ENCODE measurements around the gene LGR4.

The LGR4 gene

GRCh38 chr11:27373392-27373791 is 99.2 kb downstream of the LGR4 start:
- no peak for DNase-seq (ENCODE audit: low read depth)
- no peak for TF ChIP-seq CTCF (IDR thresholded peaks at IDR 0.05; ENCODE audit: control insufficient read depth, extremely low read depth, insufficient read depth)
- no peak overlapping the region for H3K4me3 ChIP-seq (ENCODE audit: low read depth, low read length)

GRCh38 chr11:27372164-27372563 is 100.4 kb downstream of the LGR4 start:
- no peak for DNase-seq (ENCODE audit: low read depth)
- no peak for TF ChIP-seq CTCF (IDR thresholded peaks at IDR 0.05; ENCODE audit: control insufficient read depth, extremely low read depth, insufficient read depth)
- H3K4me3 ChIP-seq (ENCODE audit: low read depth, low read length) = no peak overlapping the region

GRCh38 chr11:27371489-27371888 is 101.1 kb downstream of the LGR4 start:
- no peak for TF ChIP-seq CTCF (IDR thresholded peaks at IDR 0.05; ENCODE audit: control insufficient read depth, extremely low read depth, insufficient read depth)
- no peak overlapping the region for H3K4me3 ChIP-seq (ENCODE audit: low read depth, low read length)
- DNase-seq (ENCODE audit: low read depth) = no peak

GRCh38 chr11:27370374-27370773 is 102.2 kb downstream of the LGR4 start:
- DNase-seq (ENCODE audit: low read depth) = no peak

GRCh38 chr11:27367881-27368280 is 104.7 kb downstream of the LGR4 start:
- no peak overlapping the region for H3K4me3 ChIP-seq (ENCODE audit: low read depth, low read length)
- no peak for DNase-seq (ENCODE audit: low read depth)
- no peak for TF ChIP-seq CTCF (IDR thresholded peaks at IDR 0.05; ENCODE audit: control insufficient read depth, extremely low read depth, insufficient read depth)

More at GRCh38 chr11:27370374-27370773, 102.2 kb downstream of the LGR4 start:
- TF ChIP-seq CTCF (IDR thresholded peaks at IDR 0.05; ENCODE audit: control insufficient read depth, extremely low read depth, insufficient read depth) = no peak
- H3K4me3 ChIP-seq (ENCODE audit: low read depth, low read length) = no peak overlapping the region

- no peak for TF ChIP-seq CTCF (IDR thresholded peaks at IDR 0.05; ENCODE audit: control insufficient read depth, extremely low read depth, insufficient read depth)
- peak overlapping the region; percentile 80 for H3K4me3 ChIP-seq (ENCODE audit: low read depth, low read length)
- no peak for DNase-seq (ENCODE audit: low read depth)
Observed at GRCh38 chr11:27363576-27364117, 108.9 kb downstream of the LGR4 start.

Measured in LNCaP clone FGC (cell line).